ENCODE results near the gene TUBG2. TPM values are rescaled to one million over a fixed set of nuclear protein-coding genes. Genes with fewer than 3 reads are reported as not detected.

The TUBG2 gene
- total RNA-seq, 2 experiments from 2014 or later: 9.0 to 9.2 TPM

DNA sequence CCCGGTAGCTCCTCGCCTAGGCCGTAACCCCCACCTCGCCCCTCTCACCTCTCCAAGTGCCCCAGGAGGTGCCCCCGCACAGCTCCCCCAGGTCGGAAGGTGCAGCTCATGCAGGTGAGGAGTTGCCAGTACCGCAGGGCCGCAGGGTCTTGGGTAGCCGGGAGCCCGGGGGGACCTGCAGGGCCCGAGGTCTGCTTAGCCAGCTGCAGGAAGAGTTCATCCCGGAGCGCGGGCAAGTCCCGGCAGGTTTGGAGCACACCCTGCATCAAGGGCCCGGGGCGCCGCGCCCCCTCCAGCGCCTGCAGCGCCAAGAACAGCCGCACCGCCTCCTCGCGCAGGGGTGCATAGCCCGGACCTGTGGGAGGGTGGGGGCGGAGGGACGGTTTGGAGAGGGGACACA is 13.0 kb downstream of the TUBG2 start:
- peaks cover 26% of the 10 kb centered on the region for H3K4me1 Mint-ChIP-seq
- ChIA-PET CTCF (interaction anchor here (0.6 to 0.9 kb wide), 4 partner anchors 27 to 1090 kb away, joined by 3 to 4 read pairs (median 3); partner anchors contain the start of gene PSMC3IP), POLR2A (interaction anchor here (0.8 kb wide), 1 partner anchor 12 kb away, joined by 3 read pairs; no protein-coding TSS in a partner anchor)
- no peak overlapping the region for H3K4me3 Mint-ChIP-seq
- no peak overlapping the region for H3K27ac Mint-ChIP-seq
- ATAC-seq (no peak), DNase-seq (no peak)
- H3K9me3 Mint-ChIP-seq (ENCODE audit: low read depth): no peaks in the 10 kb centered on the region
- H3K27me3 Mint-ChIP-seq: peaks cover 33% of the 10 kb centered on the region
- H3K36me3 Mint-ChIP-seq (ENCODE audit: low read depth): no peaks in the 10 kb centered on the region
- intact Hi-C loops (cut with DNase I, micrococcal nuclease): loop anchor here in 1 of 2 experiments (10.0 kb wide), 1 partner anchor 327 kb away; no protein-coding TSS in a partner anchor

DNA sequence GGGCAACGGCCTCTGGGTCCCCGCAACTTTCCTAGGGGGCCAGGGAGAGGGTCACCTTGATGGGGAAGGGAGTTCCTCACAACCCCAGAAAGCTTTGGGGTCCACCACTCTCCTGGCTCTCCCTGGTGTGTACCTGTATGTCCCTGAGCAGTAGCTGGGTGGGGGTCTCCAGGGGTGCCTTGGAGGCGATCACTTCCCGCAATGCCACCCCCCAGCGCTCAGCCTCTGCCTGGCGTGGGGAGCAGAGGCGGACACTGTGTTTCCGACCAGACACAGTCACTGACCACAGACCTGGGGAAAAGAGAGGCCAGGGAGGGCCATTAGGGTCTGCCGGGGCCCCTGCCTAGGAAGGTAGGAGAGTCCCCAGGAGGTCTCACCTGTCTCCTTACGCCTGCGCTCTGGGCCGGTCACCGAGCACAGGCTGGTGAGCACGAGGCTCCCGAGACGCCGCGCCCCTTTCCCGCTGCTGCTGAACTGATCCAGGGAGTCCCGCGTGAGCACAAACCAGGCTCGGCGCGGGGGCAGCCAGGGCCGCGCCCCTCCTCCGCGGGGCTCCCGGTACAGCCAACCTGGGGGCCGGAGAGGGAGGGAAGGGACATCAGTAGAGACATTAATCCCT is 14.3 kb downstream of the TUBG2 start:
- intact Hi-C loops (cut with DNase I, micrococcal nuclease): loop anchor here in 1 of 2 experiments (10.0 kb wide), 1 partner anchor 329 kb away; no protein-coding TSS in a partner anchor
- H3K27me3 Mint-ChIP-seq: peaks cover 33% of the 10 kb centered on the region
- no peaks in the 10 kb centered on the region for H3K36me3 Mint-ChIP-seq (ENCODE audit: low read depth)
- no peak overlapping the region for H3K4me3 Mint-ChIP-seq
- ATAC-seq: no peak
- ChIA-PET POLR2A (interaction anchor here (0.6 kb wide), 1 partner anchor 96 kb away, joined by 3 read pairs; the partner anchor contains the start of gene PSMC3IP), CTCF (interaction anchor here (0.6 to 1.8 kb wide), 6 partner anchors 10 to 163 kb away, joined by 3 to 9 read pairs (median 5); partner anchors contain the start of genes PSMC3IP, RETREG3 and TUBG1)
- H3K9me3 Mint-ChIP-seq (ENCODE audit: low read depth): no peaks in the 10 kb centered on the region
- no peak overlapping the region for H3K27ac Mint-ChIP-seq
- DNase-seq: no peak
- H3K4me1 Mint-ChIP-seq: peaks cover 34% of the 10 kb centered on the region

DNA sequence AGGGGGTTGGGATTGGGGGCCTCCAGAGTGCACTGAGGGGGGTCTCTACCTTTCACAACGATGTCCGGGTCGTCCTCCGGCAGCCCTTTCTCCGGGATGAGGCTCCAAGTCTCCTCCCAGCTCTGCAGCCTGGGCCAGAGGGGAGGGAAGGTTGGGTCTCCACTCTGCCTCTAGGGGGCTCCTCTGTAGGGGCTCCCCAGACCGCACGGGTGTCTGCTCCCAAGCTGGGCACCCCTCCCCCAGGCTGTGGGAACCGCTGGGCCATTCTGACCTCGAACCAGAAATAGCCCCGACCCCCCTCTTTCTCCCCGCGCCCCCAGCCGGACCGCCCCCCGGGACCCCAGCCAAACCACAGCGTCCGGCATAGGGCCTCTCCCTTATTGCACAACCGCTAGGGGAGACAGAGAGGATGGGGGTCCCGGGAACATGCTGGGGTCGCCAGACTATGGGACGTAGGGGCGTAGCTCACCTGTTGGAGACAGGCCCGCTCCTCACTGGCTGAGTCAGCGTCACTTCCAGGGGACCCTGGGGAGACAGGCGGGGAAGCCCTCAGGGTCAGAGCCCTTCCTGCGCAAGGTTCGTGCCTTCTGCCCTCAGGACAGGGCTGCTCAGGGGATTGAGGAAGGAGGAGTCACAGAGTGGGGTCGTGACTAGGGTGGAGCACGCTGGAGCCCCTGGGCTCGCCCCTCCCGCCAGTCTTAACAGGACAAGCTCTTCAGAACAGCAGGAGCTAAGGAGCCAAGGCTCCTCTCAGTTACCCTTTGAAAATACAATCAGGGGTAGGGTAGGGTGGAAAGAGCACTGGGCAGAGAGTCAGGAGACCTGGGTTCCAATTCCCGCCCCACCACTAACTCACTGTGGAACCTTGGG is 15.0 kb downstream of the TUBG2 start:
- Mint-ChIP-seq H3K4me3 (no peak overlapping the region), H3K9me3 (ENCODE audit: low read depth) (no peaks in the 10 kb centered on the region), H3K36me3 (ENCODE audit: low read depth) (no peaks in the 10 kb centered on the region), H3K4me1 (peaks cover 41% of the 10 kb centered on the region), H3K27ac (no peak overlapping the region), H3K27me3 (peaks cover 32% of the 10 kb centered on the region)
- intact Hi-C loops (cut with DNase I, micrococcal nuclease): loop anchor here in 1 of 2 experiments (10.0 kb wide), 1 partner anchor 329 kb away; no protein-coding TSS in a partner anchor
- ChIA-PET CTCF (interaction anchor here (0.6 to 1.8 kb wide), 8 partner anchors 9 to 338 kb away, joined by 3 to 9 read pairs (median 4); partner anchors contain the start of genes PSMC3IP, RETREG3 and TUBG1), POLR2A (interaction anchor here (0.6 kb wide), 2 partner anchors 97 to 544 kb away, joined by 3 read pairs; partner anchors contain the start of gene PSMC3IP)
- no peak for ATAC-seq
- DNase-seq: peak; percentile 50

DNA sequence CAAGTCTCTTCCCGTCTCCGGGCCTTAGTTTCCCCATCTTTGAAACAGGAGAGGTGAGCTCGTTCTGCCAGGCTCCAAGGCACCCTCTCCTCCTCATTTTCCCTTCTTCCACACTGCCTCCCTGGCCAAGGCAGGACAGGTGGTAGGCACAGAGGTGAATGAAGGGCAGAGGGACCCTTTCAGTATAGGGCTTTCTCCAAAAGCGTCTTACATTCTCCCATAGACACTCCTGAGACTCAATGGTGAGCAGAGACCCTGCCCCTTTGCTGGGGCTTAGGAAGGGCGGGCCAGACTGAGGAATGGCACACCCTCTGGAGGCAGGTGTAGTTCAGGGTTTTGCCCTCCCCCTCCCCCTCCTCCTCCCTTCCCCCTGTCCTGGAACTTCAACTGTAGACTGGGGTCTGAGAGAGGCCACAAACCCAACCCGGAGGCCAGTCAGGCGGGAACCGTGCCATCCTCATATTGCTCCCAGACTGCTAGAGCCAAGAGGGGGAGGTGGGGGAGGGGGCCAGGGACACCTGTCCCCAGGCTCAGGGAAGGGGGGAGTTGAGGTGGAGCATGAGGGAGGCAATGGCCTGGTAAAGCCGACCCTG is 15.8 kb downstream of the TUBG2 start:
- H3K4me3 Mint-ChIP-seq: no peak overlapping the region
- DNase-seq (no peak), ATAC-seq (no peak)
- intact Hi-C loops (cut with DNase I, micrococcal nuclease): loop anchor here in 1 of 2 experiments (5.0 to 10.0 kb wide), 6 partner anchors 307 to 1447 kb away; partner anchors contain the start of genes HDAC5, KCNH4, PTGES3L and RUNDC1
- ChIA-PET POLR2A (interaction anchor here (0.6 kb wide), 1 partner anchor 544 kb away, joined by 3 read pairs; no protein-coding TSS in a partner anchor), CTCF (interaction anchor here (0.6 to 1.8 kb wide), 7 partner anchors 8 to 337 kb away, joined by 3 to 9 read pairs (median 4); partner anchors contain the start of genes PSMC3IP, RETREG3 and TUBG1)
- H3K27me3 Mint-ChIP-seq: peaks cover 26% of the 10 kb centered on the region
- no peaks in the 10 kb centered on the region for H3K36me3 Mint-ChIP-seq (ENCODE audit: low read depth)
- no peak overlapping the region for H3K27ac Mint-ChIP-seq
- no peaks in the 10 kb centered on the region for H3K9me3 Mint-ChIP-seq (ENCODE audit: low read depth)
- peaks cover 47% of the 10 kb centered on the region for H3K4me1 Mint-ChIP-seq

DNA sequence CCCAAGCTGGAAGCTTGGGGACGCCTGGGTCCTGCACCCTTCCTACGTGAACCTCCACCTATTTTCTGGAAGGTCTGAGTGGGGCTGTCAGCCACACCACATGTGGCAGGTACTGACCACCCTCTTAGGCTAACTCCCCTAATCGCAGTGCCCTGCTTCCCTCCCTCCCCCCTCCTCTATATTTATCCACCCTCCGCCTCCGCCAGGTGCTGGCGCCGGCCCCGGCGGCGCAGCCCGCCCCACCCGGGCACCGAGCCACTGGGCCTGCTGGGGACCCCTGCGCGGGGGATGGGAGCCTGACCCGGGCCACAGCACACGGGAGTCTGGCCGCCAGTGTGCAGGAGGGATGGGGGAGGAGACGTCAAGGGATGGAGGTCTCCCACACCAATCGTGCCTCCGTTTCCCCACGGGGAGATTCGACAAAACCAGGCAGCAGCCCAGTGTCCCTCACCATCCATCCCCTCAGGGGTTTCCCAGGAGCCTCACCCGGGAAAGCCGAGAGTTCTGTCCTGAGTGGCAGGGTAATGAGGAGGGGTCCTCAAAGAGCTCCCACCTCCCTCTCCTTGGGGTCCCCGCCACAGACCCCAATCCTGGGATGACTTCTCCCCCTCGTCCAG is 16.4 kb downstream of the TUBG2 start:
- ChIA-PET CTCF (interaction anchor here (0.8 to 1.6 kb wide), 2 partner anchors 85 to 97 kb away, joined by 4 to 5 read pairs; partner anchors contain the start of gene RAMP2), POLR2A (interaction anchor here (0.9 kb wide), 1 partner anchor 31 kb away, joined by 3 read pairs; no protein-coding TSS in a partner anchor)
- Mint-ChIP-seq H3K27me3 (peaks cover 27% of the 10 kb centered on the region), H3K4me1 (peaks cover 47% of the 10 kb centered on the region), H3K27ac (no peak overlapping the region), H3K9me3 (ENCODE audit: low read depth) (no peaks in the 10 kb centered on the region), H3K4me3 (no peak overlapping the region), H3K36me3 (ENCODE audit: low read depth) (no peaks in the 10 kb centered on the region)
- DNase-seq (no peak), ATAC-seq (no peak)
- intact Hi-C loops (cut with DNase I, micrococcal nuclease): loop anchor here in 1 of 2 experiments (5.0 to 10.0 kb wide), 6 partner anchors 307 to 1447 kb away; partner anchors contain the start of genes HDAC5, KCNH4, PTGES3L and RUNDC1

DNA sequence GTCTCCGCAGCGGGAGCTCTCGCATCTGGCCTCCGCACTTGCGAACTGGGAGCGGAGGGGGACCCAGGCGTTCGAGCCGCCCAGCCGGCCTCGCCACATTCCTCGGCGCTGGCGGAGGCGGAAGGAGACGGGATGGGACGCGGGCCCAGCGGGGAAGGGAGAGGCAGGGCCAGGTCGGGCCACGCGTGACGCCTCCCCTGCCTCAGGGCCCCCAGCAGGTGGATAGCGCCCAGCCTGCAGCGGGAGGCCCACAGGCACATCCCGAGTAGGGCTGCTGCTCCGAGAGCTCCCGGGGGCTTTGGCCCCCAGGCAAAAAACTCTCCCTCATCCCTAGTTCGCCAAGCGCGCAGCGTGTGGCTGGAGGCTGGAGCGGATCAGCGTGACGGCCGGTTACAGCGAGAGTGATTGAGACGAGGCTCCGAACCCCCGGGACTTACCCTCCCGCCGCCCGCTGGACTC is 16.9 kb downstream of the TUBG2 start:
- CTCF ChIA-PET: interaction anchor here (0.8 to 1.6 kb wide), 3 partner anchors 67 to 98 kb away, joined by 3 to 5 read pairs (median 4); partner anchors contain the start of genes RAMP2, RETREG3 and TUBG1
- no peak overlapping the region for H3K27ac Mint-ChIP-seq
- H3K4me1 Mint-ChIP-seq: peaks cover 47% of the 10 kb centered on the region
- ATAC-seq: no peak
- peaks cover 26% of the 10 kb centered on the region for H3K27me3 Mint-ChIP-seq
- peak overlapping the region; percentile 66 for H3K4me3 Mint-ChIP-seq
- no peaks in the 10 kb centered on the region for H3K9me3 Mint-ChIP-seq (ENCODE audit: low read depth)
- H3K36me3 Mint-ChIP-seq (ENCODE audit: low read depth): no peaks in the 10 kb centered on the region
- intact Hi-C loops (cut with DNase I, micrococcal nuclease): loop anchor here in 1 of 2 experiments (5.0 to 10.0 kb wide), 6 partner anchors 306 to 1446 kb away; partner anchors contain the start of genes HDAC5, KCNH4, PTGES3L and RUNDC1
- DNase-seq: peak; percentile 43
- POLR2A ChIA-PET: interaction anchor here (0.9 kb wide), 1 partner anchor 31 kb away, joined by 3 read pairs; no protein-coding TSS in a partner anchor

DNA sequence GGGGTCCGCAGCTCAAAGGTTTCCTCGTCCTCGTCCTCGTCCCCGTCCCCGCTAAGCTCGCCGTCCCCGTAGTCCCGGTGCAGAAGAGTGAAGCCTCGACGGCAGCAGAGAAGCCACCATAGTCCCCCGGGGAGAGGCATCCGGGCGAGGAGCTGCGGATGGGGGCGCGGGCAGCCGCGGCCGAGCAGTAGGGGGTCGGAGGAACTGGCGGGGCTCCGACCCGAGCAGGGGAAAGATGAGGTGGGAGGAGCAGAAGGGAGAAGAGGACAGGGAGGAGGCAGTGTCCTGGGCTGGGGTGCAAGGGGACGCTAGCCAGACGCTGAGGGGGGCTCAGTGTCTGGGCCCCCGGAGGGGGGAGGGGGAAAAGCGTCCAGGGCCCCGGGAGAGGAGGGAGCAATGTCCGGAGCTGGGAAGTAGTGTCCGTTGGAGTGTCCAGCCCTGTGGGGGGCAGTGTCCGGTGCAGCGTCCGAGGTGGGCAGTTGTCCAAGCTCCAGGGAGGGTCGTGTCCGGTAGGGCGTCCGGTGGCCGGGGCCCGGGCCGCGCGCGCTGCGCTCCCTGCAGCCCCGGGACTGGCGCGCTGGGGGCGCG is 17.4 kb downstream of the TUBG2 start, which contains the start of gene PLEKHH3:
Gene PLEKHH3 (minus strand): TSS at position 571 of the 588 bp plus-strand sequence. CDS start 431 bp downstream, at position 140.
- H3K27me3 Mint-ChIP-seq: peaks cover 26% of the 10 kb centered on the region
- CTCF ChIA-PET: interaction anchor here (0.5 to 1.6 kb wide), 4 partner anchors 67 to 99 kb away, joined by 3 to 5 read pairs (median 4); partner anchors contain the start of genes RAMP2, RETREG3 and TUBG1
- H3K4me3 Mint-ChIP-seq: peak within 1 kb of the TSS; percentile 70
- POLR2A ChIA-PET: interaction anchor here (0.9 kb wide), 1 partner anchor 30 kb away, joined by 3 read pairs; no protein-coding TSS in a partner anchor
- DNase-seq: no peak
- H3K36me3 Mint-ChIP-seq (ENCODE audit: low read depth): peaks cover 2% of the 10 kb centered on the region
- intact Hi-C loops (cut with DNase I, micrococcal nuclease): loop anchor here in 1 of 2 experiments (1.0 to 10.0 kb wide), 12 partner anchors 17 to 1446 kb away; partner anchors contain the start of genes COASY, HDAC5, KCNH4 and PTGES3L
- H3K27ac Mint-ChIP-seq: peak within 1 kb of the TSS; percentile 69
- no peak for ATAC-seq
- no peaks in the 10 kb centered on the region for H3K9me3 Mint-ChIP-seq (ENCODE audit: low read depth)
- H3K4me1 Mint-ChIP-seq: peaks cover 46% of the 10 kb centered on the region

DNA sequence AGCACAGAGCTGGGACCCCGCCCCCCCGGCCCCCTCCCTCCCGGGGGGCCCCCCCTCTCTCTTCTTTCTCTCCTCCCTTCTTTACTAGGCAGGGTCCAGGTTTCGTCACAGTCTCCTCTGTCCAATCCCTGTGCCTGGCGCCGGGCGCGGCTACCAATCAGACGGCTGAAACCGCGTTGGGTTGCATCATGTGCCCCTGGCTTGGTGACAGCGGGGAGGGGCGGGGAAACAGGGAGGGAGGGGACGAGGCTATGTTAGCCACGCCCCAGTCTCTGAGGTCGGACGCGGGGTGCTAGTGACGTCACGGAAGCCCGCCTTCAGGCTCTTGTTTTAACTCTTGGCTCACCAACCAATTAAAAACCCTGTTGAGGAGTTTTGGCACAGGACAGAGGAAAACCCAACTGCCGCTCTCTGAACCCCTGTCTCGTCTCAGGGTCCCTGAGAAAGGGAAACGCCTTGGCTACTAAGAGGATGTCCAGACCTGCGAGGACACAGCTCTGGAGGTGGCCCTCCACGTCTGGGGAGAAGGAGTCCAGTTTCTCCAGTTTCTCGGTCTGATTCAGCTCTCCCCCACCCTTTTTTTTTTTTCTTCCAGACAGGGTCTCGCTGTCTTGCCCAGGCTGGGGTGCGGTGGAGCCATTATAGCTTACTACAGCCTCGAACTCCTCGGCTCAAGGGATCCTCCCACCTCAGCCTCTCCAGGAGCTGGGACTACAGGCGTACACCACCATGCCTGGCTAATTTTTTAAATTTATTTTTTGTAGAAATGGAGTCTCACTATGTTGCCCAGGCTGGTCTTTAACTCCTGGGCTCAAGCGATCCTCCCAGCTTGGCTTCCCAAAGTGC is 18.2 kb downstream of the TUBG2 start:
- Mint-ChIP-seq H3K36me3 (ENCODE audit: low read depth) (peaks cover 2% of the 10 kb centered on the region), H3K9me3 (ENCODE audit: low read depth) (no peaks in the 10 kb centered on the region), H3K27me3 (peaks cover 29% of the 10 kb centered on the region), H3K4me1 (peaks cover 49% of the 10 kb centered on the region), H3K4me3 (peak overlapping the region; percentile 70), H3K27ac (peak overlapping the region; percentile 69)
- ChIA-PET CTCF (interaction anchor here (0.5 to 3.9 kb wide), 7 partner anchors 18 to 349 kb away, joined by 3 to 44 read pairs (median 4); partner anchors contain the start of genes PSMC3IP, RAMP2, RETREG3 and TUBG1), POLR2A (no interaction called here)
- ATAC-seq: peak; percentile 84
- DNase-seq: peak; percentile 100
- intact Hi-C loops (cut with DNase I, micrococcal nuclease): loop anchor here in 1 of 2 experiments (1.0 to 10.0 kb wide), 12 partner anchors 18 to 1445 kb away; partner anchors contain the start of genes COASY, HDAC5, KCNH4 and PTGES3L

Data from activated CD4-positive, alpha-beta T cell treated with anti-CD3 and anti-CD28 coated beads for 36 hours (primary cell).